BE2C (cell line): ENCODE measurements around the gene MRGPRE.

Experiments
- DNase-seq: peaks from one replicate; pipeline ENCODE4 v3.0.0-alpha.2; 2020
- H3K27me3 ChIP-seq: fragments of 250-450 bp; sonication (Bioruptor Pico); 2 replicates; pipeline ENCODE4 v1.5.1; 2020; ENCODE audit warnings: mild to moderate bottlenecking
- H3K36me3 ChIP-seq: fragments of 250-450 bp; sonication (Bioruptor Pico); 2 replicates; pipeline ENCODE4 v1.5.1; 2020; ENCODE audit warnings: mild to moderate bottlenecking
- H3K4me1 ChIP-seq: fragments of 250-450 bp; sonication (Bioruptor Pico); 2 replicates; pipeline ENCODE4 v1.5.1; 2020
- H3K4me3 ChIP-seq: 2 replicates; pipeline ENCODE4 v1.5.1; 2011; ENCODE audit warnings: low read depth, low read length
- H3K9me3 ChIP-seq: fragments of 250-450 bp; sonication (Bioruptor Pico); 2 replicates; pipeline ENCODE4 v1.5.1; 2020
- TF ChIP-seq, protein P1 (sequence below): IDR thresholded peaks from 2 replicates; pipeline ENCODE4 v1.5.1; 2012; ENCODE audit warnings: mild to moderate bottlenecking, low read depth, low read length

MRGPRE gene

DNA sequence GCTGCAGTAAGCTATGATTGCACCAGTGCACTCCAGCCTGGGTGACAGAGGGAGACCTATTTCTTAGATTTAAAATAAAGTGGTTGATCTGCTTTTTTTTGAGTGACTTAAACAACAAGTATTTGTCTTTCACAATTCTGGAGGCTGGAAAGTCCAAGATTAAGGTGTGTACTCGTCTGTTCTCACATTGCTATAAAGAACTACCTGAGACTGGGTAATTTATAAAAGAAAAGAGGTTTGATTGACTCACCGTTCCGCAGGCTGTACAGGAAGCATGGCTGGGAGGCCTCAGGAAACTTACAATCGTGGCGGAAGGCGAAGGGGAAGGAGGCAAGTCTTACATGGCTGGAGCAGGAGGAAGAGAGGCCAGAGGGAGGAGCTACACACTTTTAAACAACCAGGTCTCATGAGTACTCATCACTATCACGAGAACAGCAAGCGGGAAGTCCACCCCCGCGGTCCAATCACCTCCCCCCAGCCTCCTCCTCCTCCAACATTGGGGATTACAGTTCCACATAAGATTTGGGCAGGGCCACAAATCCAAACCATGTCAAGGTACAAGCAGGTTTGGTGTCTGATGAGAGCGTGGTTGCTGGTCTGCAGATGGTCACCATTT is 47.4 kb downstream of the MRGPRE start:
- Histone ChIP-seq H3K4me1 (no peaks in the 10 kb centered on the region), H3K36me3 (no peaks in the 10 kb centered on the region), H3K9me3 (no peaks in the 10 kb centered on the region), H3K27me3 (no peaks in the 10 kb centered on the region), H3K4me3 (no peak overlapping the region)
- no peak for DNase-seq
- TF ChIP-seq, protein P1, sequence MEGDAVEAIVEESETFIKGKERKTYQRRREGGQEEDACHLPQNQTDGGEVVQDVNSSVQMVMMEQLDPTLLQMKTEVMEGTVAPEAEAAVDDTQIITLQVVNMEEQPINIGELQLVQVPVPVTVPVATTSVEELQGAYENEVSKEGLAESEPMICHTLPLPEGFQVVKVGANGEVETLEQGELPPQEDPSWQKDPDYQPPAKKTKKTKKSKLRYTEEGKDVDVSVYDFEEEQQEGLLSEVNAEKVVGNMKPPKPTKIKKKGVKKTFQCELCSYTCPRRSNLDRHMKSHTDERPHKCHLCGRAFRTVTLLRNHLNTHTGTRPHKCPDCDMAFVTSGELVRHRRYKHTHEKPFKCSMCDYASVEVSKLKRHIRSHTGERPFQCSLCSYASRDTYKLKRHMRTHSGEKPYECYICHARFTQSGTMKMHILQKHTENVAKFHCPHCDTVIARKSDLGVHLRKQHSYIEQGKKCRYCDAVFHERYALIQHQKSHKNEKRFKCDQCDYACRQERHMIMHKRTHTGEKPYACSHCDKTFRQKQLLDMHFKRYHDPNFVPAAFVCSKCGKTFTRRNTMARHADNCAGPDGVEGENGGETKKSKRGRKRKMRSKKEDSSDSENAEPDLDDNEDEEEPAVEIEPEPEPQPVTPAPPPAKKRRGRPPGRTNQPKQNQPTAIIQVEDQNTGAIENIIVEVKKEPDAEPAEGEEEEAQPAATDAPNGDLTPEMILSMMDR = no peak

DNA sequence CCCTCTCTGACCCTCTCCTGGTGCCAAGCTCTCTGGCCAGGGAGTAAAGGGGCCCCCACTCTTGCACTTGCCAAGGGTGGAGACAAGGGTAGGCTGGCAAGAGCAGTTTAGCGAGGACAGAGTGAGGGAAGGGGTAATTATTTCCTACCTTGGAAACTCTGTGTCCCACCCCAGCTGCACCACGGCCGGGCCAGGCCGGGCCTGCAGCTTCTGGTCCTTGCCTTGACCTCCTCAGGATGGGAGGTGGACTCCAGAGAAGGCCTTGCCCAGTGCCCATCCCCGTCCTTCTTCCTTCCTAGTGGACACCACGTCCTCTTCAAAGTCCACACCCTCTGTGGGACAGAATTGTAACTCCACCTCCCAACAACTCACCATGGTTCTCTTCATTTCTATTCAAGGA is 48.7 kb downstream of the MRGPRE start:
- TF ChIP-seq, protein P1 = no peak
- H3K9me3 ChIP-seq = no peaks in the 10 kb centered on the region
- no peaks in the 10 kb centered on the region for H3K4me1 ChIP-seq

GRCh38 chr11:3182462-3182852 is 49.8 kb downstream of the MRGPRE start:
- TF ChIP-seq, protein P1 = no peak
- Histone ChIP-seq H3K4me1 (no peaks in the 10 kb centered on the region), H3K9me3 (no peaks in the 10 kb centered on the region), H3K4me3 (no peak overlapping the region), H3K27me3 (no peaks in the 10 kb centered on the region), H3K36me3 (no peaks in the 10 kb centered on the region)
- DNase-seq = no peak

More for the DNA sequence above, 48.7 kb downstream of the MRGPRE start:
- no peak overlapping the region for H3K4me3 ChIP-seq
- DNase-seq = no peak
- H3K27me3 ChIP-seq = no peaks in the 10 kb centered on the region
- H3K36me3 ChIP-seq = no peaks in the 10 kb centered on the region

GRCh38 chr11:3181725-3182461 is 50.3 kb downstream of the MRGPRE start:
- Histone ChIP-seq H3K36me3 (no peaks in the 10 kb centered on the region), H3K9me3 (no peaks in the 10 kb centered on the region), H3K4me1 (no peaks in the 10 kb centered on the region), H3K4me3 (no peak overlapping the region), H3K27me3 (no peaks in the 10 kb centered on the region)
- TF ChIP-seq, protein P1 = no peak
- no peak for DNase-seq

DNA sequence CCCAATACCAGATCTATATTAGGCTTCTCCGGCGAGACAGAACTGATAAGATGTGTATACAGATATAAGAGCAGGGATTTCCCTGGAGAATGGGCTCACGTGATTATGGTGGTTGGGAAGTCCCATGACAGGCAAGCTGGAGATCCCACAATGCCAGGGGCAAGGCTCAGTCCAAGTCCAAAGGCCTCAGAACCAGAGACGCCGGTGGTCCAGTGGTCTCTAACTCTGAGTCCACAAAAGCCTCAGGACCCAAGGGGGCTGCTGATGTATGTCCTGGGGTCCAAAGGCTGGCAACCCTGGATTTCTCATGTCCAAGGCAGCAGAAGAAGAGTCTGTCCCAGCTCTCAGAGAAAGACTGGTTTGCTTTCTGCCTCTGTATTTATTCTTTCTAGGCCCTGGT is 51.3 kb downstream of the MRGPRE start:
- no peak for DNase-seq

More for the DNA sequence above, 51.3 kb downstream of the MRGPRE start:
- TF ChIP-seq, protein P1 = no peak
- Histone ChIP-seq H3K4me1 (no peaks in the 10 kb centered on the region), H3K36me3 (no peaks in the 10 kb centered on the region), H3K27me3 (no peaks in the 10 kb centered on the region), H3K9me3 (no peaks in the 10 kb centered on the region), H3K4me3 (no peak overlapping the region)
